GM18951 (cell line): ENCODE results near the gene TUB.

Source experiments
- POLR2A ChIP-seq: IDR thresholded peaks from 4 replicates; pipeline ENCODE4 v1.6.1; 2011; ENCODE audit warnings: mild to moderate bottlenecking; ENCODE audit not compliant: insufficient read length, insufficient read depth; ENCODE audit errors: extremely low read depth
- in situ Hi-C: fragments of 300-500 bp; cut with MboI; formaldehyde crosslinking; loops from one replicate; pipeline ENCODE4 v1.12.0; 2022; ENCODE audit warnings: low sequenced_read_pairs, mixed read lengths, inconsistent platforms; ENCODE audit not compliant: unreplicated experiment

TUB gene

DNA sequence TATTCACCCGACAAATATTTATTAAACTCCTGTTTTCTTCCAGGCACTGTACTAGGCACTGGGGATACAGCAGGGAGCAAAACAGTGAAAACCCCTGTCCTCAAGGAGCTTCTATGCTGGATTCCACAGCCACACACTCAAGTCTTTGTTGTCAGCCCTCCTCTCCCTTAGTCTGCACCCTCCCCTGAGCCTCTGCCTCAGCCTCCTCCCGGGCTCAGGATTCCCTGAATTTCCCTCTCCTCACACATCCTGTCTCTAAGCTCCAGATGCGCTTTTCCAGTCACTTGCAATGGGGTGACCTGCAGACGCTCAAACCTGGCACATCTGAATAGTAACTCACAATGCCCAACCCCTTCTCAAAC is 13.5 kb upstream of the TUB start:
- in situ Hi-C loops: no loop called here
- no peak for TF ChIP-seq POLR2A

DNA sequence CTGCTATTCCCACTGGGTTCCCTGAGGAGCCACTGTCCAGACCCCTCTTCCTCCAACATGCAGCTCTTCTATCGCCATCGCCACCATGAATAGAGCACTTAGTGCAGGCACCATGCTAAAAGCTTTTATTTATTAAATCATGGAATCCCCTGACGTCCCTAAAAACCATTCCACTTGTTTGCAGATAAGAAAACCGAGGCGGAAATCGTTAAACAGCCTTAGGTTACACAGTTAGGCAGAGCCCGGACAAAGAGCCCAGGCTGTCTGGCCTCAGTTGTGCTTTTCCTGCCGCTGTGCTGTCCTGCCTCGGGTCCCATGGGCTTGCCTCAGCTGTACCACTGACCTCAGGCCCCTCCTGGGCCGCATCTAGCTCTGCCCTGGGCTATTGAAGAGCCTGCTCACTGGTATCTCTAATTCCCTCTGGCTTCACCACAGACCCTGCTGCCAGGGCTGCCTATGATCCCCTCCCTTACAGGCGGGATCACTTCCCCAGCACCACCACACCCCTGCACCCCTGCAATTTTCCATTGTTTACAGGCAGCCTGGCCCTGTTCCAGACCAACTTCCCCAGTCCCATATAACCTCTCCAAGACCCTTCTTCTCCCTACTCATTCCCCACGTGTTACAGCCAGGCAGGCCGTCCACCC is 13.0 kb upstream of the TUB start:
- in situ Hi-C loops: no loop called here
- no peak for TF ChIP-seq POLR2A

DNA sequence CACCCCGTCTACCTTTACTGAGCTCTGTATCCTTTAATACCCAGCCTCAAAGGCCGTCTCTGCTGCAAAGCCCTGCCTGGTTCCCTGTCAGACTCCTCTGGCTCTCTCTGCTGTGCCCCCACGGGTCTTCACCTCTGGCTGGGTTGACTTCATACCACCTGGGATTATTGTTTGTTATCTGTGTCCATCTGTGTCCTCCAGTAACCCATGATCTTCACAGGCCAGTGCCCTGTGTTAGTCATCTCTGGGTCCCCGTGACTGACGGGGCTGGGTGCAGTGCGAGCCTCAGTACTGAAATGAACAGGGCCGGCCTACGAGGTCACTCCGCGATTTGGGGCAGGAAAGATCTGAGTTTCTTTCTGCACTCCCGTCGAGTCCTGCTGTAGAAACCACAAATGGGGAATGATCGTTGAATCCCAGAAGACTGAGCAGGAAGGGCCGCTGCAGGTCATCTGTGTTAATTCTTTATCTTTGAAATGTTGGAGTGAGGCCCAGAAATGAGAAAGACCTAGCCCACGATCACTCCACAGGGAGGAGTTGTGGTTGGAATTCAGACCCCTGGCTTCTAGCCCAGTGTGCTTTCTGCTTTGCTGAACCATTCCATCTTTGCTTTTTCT is 12.3 kb upstream of the TUB start:
- no peak for TF ChIP-seq POLR2A
- in situ Hi-C loops: no loop called here

DNA sequence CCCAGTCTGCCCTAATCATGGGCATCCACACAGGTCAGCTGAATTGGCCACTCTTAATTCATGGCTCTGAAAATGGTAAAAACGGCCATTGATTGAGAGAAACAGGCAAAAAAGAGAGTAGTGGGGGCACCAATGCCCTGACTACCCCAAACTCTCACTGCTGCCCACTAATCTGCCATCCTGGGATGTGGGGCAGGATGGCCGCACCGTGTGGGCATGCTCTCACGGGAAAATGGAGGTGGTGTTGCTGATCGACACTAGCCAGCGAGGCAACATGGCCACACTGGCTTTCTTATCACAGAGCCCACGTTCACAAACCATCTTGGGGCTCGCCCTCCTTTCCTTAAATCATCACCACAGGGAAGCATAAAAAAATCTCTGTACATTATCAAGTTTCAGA is 11.2 kb upstream of the TUB start:
- in situ Hi-C loops: no loop called here
- TF ChIP-seq POLR2A: no peak

DNA sequence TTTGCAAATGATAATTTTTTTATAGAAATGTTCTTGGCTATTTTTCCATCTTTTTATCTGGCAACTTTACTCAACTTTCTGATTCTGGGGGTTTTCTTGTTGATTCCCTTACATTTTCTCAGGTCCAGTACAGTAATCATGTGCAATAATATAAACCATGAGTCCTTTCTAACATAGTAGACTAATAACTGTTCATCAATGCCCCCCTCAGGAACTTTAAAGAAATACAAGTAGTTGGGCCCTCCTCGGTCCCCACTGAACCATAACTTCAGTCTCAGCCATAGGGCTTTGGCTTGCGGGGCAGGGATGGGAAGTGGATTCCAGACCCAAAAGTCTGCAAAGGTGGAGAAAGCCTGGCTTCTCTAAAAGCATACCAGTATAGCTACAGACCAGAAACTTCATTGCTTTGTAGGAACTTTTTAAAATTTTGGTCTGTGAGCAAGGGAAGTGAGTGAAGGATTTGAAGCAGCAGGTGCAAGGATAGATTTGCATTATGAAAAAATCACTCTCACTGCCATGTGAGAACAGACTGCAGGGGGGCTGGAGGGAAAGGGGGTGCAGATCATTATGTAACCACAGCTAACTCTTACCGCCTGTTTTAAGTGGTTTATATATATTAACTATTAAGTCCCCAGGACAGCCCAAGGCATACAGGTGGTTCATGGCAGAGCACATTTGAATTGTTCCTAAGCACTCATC is 10.4 kb upstream of the TUB start:
- in situ Hi-C loops: no loop called here
- no peak for TF ChIP-seq POLR2A

DNA sequence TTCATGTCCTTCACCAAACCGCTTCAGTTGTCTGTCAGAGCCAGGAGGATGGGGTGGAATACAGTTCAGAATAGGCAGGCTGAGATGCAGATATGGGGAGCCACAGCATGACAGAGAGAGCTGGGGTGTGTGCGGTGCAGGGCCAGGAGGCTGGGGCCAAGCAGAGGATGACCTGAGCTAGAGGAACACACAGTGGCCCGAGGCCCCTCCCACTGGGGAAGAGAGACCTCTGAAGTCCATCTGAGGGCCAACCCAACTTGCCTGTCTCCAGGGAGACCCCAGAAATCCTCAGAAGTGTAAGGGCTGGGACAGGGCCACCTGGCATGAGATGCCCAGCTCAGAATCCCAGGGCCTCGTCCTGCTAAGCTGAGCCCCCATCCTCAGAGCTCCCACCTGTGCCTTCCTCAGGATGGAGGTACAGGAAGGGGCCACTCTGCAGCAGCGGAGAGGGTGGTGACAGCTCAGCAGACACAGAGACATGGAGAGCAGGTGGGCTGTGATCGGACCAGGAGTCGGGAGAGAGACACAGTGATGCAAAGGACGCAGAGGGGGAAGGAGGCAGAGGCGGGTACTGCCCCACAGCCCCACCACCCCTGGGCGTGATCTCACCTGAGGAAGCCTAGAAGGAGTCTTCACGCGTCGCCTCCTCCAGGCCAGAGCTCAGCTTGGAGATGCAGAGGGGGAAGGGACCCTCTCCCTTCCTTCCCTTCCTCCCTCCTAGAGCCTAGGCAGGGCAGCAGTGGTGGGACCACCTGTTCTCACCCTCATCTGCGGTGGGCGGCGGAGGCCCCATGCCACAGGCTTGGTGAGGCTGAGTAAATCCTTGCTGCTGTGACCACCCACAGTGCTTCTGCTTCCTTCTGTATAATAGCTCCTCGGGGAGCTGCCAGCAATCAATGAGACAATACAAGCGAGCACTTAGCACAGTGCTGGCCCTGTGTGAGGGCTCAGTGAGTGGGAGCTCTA is 9.1 kb upstream of the TUB start:
- in situ Hi-C loops: no loop called here

GRCh38 chr11:8075119-8075726 is 5.8 kb upstream of the TUB start:
- in situ Hi-C loops: no loop called here
- TF ChIP-seq POLR2A: no peak

More for the DNA sequence above, 9.1 kb upstream of the TUB start:
- no peak for TF ChIP-seq POLR2A

DNA sequence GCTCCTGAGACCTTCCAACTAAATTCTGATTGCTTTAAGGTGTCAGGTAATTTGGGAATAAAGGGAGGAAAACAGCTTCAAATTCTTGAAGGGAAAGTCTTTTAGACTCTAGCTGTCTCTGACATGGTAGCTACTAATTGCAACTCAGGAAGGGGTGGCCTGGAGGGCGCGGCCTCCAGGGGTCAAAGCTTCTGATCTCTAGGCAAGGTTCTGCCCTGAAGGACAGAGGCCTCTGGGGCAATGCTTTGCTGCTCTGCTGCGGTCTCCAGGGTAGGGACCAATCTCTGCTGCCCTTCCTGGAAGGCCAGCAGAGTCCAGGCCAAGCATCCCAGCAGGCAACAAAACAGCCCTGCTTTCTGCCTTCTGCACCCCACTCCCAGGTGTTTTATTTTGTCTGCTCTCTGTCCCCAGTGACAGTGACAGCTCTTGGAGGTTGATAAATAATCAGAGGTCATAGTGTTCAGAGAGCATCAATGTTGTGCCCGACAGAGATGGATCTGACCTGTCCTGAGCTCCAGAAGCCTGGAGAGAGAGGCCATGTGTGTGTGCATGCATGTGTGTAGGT is 1.8 kb upstream of the TUB start:
- no peak for TF ChIP-seq POLR2A
- in situ Hi-C loops: no loop called here

GRCh38 chr11:8080069-8080670 is 841 bp upstream of the TUB start:
- in situ Hi-C loops: no loop called here
- TF ChIP-seq POLR2A: no peak

GRCh38 chr11:8081591-8082250 is 710 bp downstream of the TUB start:
- TF ChIP-seq POLR2A: no peak
- in situ Hi-C loops: no loop called here

GRCh38 chr11:8082391-8083087 is 1.5 kb downstream of the TUB start:
- no peak for TF ChIP-seq POLR2A

More at GRCh38 chr11:8082391-8083087, 1.5 kb downstream of the TUB start:
- in situ Hi-C loops: no loop called here
